Measurements from ENCODE around the gene WDR7. TPM values are rescaled to one million over a fixed set of nuclear protein-coding genes. Genes with fewer than 3 reads are reported as not detected.

The WDR7 gene
- total RNA-seq, 2 donors from 2014 or later = 23.2 to 29.1 TPM

GRCh38 chr18:56953428-56954198, 302.5 kb downstream of the WDR7 start:
- no peak for DNase-seq
- ATAC-seq = peak in 1 of 2 donors; percentile 70
- intact Hi-C loops (cut with DNase I) = no loop called here

- ATAC-seq (no peak), DNase-seq (no peak)
- intact Hi-C loops (cut with DNase I) = no loop called here
Observed at GRCh38 chr18:56955490-56955889, 304.3 kb downstream of the WDR7 start.

- intact Hi-C loops (cut with DNase I) = no loop called here
- ATAC-seq = no peak
- DNase-seq = no peak
Observed at GRCh38 chr18:56959120-56959519, 308.0 kb downstream of the WDR7 start.

GRCh38 chr18:56962322-56962721, 311.2 kb downstream of the WDR7 start:
- ATAC-seq (no peak), DNase-seq (no peak)
- intact Hi-C loops (cut with DNase I) = no loop called here

GRCh38 chr18:56967035-56967434, 315.9 kb downstream of the WDR7 start:
- ATAC-seq (no peak), DNase-seq (no peak)
- intact Hi-C loops (cut with DNase I) = no loop called here

GRCh38 chr18:56973487-56973886, 322.3 kb downstream of the WDR7 start:
- DNase-seq (no peak), ATAC-seq (no peak)
- intact Hi-C loops (cut with DNase I) = no loop called here

GRCh38 chr18:56974141-56974540, 323.0 kb downstream of the WDR7 start:
- ATAC-seq (no peak), DNase-seq (no peak)
- intact Hi-C loops (cut with DNase I) = no loop called here

GRCh38 chr18:56975276-56975675, 324.1 kb downstream of the WDR7 start:
- intact Hi-C loops (cut with DNase I) = no loop called here
- ATAC-seq (no peak), DNase-seq (no peak)

GRCh38 chr18:56977309-56977708, 326.1 kb downstream of the WDR7 start:
- intact Hi-C loops (cut with DNase I) = no loop called here
- DNase-seq (no peak), ATAC-seq (no peak)

GRCh38 chr18:56977771-56978170, 326.6 kb downstream of the WDR7 start:
- ATAC-seq = no peak
- no peak for DNase-seq
- intact Hi-C loops (cut with DNase I) = no loop called here

- intact Hi-C loops (cut with DNase I) = loop anchor here in 1 of 2 donors (2.0 kb wide), 1 partner anchor 15 kb away; no protein-coding TSS in a partner anchor
- no peak for ATAC-seq
- DNase-seq = no peak
Observed at GRCh38 chr18:56980151-56980550, 329.0 kb downstream of the WDR7 start.

- peak; percentile 12 to 71 for ATAC-seq
- no peak for DNase-seq
- intact Hi-C loops (cut with DNase I) = no loop called here
Observed at GRCh38 chr18:56982766-56983165, 331.6 kb downstream of the WDR7 start.

- DNase-seq = no peak
- intact Hi-C loops (cut with DNase I) = no loop called here
- ATAC-seq = no peak
Observed at GRCh38 chr18:56983275-56983992, 332.3 kb downstream of the WDR7 start.

GRCh38 chr18:56984731-56985130, 333.6 kb downstream of the WDR7 start:
- intact Hi-C loops (cut with DNase I) = no loop called here
- DNase-seq (no peak), ATAC-seq (no peak)

GRCh38 chr18:56986829-56987228, 335.7 kb downstream of the WDR7 start:
- DNase-seq = no peak
- intact Hi-C loops (cut with DNase I) = no loop called here
- no peak for ATAC-seq

GRCh38 chr18:56987236-56987635, 336.1 kb downstream of the WDR7 start:
- ATAC-seq = no peak
- intact Hi-C loops (cut with DNase I) = no loop called here

GRCh38 chr18:56988022-56988421, 336.9 kb downstream of the WDR7 start:
- intact Hi-C loops (cut with DNase I) = no loop called here
- DNase-seq (no peak), ATAC-seq (no peak)

More at GRCh38 chr18:56987236-56987635, 336.1 kb downstream of the WDR7 start:
- no peak for DNase-seq

GRCh38 chr18:56990678-56991077, 339.5 kb downstream of the WDR7 start:
- ATAC-seq = no peak
- intact Hi-C loops (cut with DNase I) = no loop called here

GRCh38 chr18:56992777-56993176, 341.6 kb downstream of the WDR7 start:
- ATAC-seq = no peak
- intact Hi-C loops (cut with DNase I) = no loop called here
- DNase-seq = no peak

More at GRCh38 chr18:56990678-56991077, 339.5 kb downstream of the WDR7 start:
- no peak for DNase-seq

- DNase-seq (no peak), ATAC-seq (no peak)
- intact Hi-C loops (cut with DNase I) = loop anchor here in 1 of 2 donors (2.0 kb wide), 1 partner anchor 15 kb away; no protein-coding TSS in a partner anchor
Observed at GRCh38 chr18:56995579-56996188, 344.5 kb downstream of the WDR7 start.

Measured in left cardiac atrium (tissue), 4 donors.